ENCODE measurements around the gene LGALS1. TPM values are rescaled to one million over a fixed set of nuclear protein-coding genes. Genes with fewer than 3 reads are reported as not detected.

Gene LGALS1
- total RNA-seq = 2,277 and 6,043 TPM in 2 replicates

DNA sequence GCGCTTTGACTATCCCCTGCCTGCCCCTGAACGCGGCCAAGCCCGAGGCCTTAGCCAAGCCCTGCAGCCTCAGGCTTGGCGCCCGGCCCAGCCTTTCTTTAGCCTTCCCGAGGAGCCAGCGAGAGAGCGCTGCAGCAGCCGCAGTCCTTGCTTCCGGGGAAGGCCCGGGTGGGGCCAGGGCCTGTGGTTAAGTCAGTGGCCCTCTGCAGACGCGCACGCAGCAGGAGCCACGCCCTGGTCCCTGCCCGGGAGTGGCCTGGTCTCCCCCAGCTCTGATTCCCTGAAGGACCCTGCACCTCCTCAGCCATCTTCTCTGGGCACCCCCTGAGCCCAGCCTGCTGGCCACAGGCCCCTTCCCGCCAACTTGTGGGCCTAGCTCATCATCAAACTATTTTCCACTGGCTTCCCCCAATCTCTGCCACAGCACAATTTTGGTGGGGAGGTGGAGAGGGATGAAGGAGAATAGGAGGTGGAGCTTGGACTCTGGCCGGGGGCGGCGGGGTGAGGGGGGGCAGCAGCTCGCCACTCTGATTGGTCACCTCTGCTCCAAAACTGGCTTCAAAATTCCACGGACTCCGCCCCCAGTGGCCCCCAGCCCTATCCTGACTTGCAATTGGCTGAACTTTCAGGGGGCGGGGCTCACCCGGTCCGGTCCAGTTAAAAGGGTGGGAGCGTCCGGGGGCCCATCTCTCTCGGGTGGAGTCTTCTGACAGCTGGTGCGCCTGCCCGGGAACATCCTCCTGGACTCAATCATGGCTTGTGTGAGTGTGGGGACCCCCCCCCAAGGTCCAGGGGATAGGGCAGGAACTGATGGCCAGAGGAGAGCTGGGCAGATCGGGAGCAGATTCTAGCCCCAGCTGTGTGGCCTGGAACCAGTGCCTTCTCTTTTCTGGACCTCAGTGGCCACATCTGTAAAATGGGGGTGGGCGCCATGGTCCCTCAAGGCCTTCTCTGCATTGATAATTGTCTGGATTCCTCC, at the start of gene LGALS1:
TSS of gene LGALS1 (plus strand) at position 686 of the 979 bp plus-strand sequence. CDS start at position 753, 67 bp downstream.

DNA sequence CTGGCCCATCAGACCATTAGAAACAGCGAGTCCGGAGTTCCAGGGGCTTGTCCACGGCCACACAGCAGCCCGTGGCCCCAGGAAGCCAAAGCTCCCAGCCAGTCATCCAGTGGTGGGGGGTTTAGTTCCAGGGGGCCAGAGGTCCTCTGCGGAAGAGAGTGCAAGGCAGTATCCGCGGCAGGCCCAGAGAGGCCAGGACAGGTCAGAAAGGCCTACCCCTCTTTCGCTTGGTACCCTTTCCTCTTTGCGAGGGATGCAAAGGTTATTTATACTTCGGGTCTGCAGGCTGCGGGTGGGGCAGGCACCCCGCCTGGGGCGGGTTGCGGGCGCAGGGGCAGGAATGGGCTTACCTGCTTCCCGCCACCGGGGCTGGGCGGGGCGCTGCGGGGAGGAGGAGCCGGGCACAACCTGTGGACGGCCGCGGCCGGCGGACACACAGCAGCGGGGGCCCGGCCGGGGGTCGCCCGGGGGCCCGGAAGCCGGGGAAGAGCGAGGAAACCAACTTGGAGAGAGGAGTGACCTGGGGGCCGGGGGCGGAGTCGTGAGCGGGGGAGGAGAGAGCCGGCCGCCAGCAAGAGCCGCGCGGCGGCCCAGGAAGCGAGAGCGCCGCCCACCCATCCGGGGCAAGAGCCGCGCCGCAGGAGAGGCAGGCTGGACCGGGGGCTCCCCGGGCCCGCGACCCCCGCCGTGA, 36.2 kb upstream of the LGALS1 start, which contains the start of gene SH3BP1:
TSS of gene SH3BP1 (plus strand) at position 600 of the 691 bp plus-strand sequence. CDS start 119 bp downstream, outside the sequence.

DNA sequence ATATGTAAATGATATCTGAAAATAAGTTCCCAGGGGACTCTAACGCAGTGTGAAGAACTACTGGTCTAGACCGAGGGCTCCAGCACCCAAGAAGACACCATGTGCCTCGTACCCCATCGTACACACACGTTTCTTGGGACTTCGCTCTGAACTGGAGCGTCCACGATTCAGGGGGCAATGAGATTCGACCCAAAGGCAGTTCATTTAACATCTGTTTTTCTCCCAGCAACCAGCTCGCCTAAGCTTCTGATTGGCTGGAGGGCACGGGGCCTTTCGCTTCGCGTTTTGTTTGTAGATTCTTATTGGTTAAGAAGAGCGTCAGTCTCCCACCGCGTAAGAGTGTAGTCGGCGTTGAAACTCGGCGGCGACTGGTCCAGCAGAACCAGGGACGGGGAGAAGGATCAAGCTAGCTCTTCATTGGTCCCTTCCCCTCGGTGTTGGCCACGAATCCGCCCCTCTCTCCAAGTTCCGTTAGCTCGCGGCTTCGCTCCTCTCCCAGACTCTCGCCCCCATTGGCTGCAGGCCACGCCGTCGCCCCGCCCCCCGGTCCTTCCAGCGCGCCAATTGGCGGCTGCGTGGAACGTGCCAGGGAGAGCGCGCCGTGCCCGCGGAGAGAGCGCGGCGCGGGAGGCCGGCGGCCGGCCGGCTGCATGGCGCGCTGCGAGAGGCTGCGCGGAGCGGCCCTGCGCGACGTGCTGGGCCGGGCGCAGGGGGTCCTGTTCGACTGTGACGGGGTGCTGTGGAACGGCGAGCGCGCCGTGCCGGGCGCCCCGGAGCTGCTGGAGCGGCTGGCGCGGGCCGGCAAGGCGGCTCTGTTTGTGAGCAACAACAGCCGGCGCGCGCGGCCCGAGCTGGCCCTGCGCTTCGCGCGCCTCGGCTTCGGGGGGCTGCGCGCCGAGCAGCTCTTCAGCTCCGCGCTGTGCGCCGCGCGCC, 17.0 kb upstream of the LGALS1 start, which contains the start of gene PDXP:
TSS of gene PDXP (plus strand) at position 591 of the 933 bp plus-strand sequence. CDS start at position 651, 60 bp downstream.

DNA sequence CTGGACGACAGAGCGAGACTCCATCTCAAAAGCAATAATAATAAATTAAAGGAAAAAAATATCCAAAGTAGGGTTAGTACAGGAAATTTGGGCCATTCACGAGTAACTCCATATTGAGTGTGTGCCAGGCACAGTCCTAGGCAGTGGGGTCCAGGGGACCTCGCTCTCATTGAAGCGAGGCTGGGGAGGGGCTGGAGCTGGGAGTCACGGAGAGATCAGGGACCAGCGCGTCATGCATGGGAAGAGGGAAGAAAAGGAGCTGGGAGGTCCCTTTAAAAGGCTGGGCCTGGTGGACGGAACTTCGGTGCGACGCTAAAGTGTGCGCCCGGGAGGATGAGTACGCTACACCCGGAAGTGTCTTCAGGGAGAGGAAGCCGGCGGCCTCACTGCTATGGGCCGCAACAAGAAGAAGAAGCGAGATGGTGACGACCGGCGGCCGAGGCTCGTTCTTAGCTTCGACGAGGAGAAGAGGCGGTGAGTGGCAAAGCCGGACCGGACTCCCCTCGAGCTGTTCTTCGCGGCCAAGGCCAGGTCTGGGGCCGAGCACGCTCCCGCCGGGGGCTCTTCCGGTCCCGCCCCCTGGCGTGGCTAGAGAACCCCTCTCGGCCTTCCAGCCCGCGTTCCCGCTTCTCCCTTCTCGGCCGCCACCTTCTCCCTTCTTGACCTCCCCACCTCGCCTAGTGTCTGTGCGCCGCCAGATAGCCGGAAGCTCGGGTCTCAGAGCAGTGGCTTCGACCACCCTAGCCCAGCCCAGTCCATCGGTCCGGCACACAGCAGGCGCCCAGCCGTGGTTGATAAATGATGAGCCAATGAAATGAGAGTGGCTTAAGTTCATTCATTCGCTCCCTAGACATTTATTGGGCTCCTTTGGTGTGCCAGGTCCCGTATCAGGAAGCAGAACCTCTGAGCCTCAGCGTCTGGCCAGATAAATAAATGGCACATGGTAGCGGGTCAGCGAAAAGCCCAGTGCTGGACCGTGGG, 10.9 kb downstream of the LGALS1 start, which contains the start of gene NOL12:
TSS of gene NOL12 (plus strand) at position 342 of the 981 bp plus-strand sequence. CDS start at position 392, 50 bp downstream.

DNA sequence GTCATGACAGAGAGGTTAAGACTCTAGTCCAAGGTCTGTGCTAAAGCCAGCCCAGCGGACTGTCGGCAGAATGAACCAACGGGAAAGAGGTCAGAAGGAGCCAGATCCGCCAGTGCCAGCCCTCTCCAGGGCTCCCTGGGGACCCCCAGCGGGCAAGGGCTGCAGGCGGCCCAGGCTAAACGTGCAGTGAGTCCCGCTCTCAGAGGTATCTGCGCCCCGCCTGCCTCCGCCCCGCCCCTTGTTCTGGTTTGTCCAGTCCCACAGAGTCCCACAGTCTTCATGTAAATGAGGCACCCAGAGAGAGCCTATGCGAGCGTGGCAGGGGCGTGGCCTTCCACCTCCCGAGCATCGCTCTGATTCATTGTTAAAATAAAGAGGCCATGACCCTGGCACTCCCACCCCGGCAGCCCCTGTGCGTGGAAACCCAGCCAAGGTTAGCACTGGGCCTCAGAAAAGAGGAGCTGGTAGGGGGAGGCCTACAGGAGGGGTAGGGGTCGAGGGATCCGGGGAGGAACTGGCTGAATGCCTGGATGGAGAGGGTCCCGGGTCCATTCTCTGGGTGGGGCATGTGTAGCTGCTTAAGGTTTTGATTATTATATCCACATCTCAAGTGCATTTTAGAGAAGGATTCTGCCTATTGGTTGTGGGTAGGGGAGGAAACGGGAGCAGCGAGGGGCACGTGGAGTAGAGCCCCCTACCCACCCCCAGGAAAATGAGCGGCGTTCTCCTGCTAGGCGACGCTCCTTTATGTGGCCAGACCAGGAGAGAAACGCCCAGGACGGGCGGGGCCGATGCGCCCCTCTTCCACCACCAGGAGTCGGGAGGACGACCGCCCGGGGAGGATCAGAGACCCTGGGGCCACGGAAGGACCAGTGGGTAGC, 21.5 kb downstream of the LGALS1 start, which contains the start of gene TRIOBP:
TSS of gene TRIOBP (plus strand) at position 392 of the 881 bp plus-strand sequence. CDS start 4,318 bp downstream, outside the sequence.

Other genes with a start within 250 kb of the LGALS1 start
- 0.59 and 0.74 TPM in 2 replicates for gene ELFN2, start 248.2 kb upstream of the LGALS1 start, total RNA-seq
- gene MFNG, start 189.3 kb upstream of the LGALS1 start, total RNA-seq = 0.28 and 0.59 TPM in 2 replicates
- 2.1 and 7.5 TPM in 2 replicates for gene CARD10, start 156.2 kb upstream of the LGALS1 start, total RNA-seq
- gene CDC42EP1, start 115.2 kb upstream of the LGALS1 start, total RNA-seq = 18.1 and 29.2 TPM in 2 replicates
- not detected in 2 replicates for gene LGALS2, start 95.5 kb upstream of the LGALS1 start, total RNA-seq
- 41.9 and 70.4 TPM in 2 replicates for gene GGA1, start 66.8 kb upstream of the LGALS1 start, total RNA-seq
- gene SH3BP1, start 36.0 kb upstream of the LGALS1 start, total RNA-seq = 46.5 and 47.5 TPM in 2 replicates
- 13.7 and 15.0 TPM in 2 replicates for gene PDXP, start 16.9 kb upstream of the LGALS1 start, total RNA-seq
- 10.7 and 18.0 TPM in 2 replicates for gene NOL12, start 10.7 kb downstream of the LGALS1 start, total RNA-seq
- 160 and 222 TPM in 2 replicates for gene TRIOBP, start 21.4 kb downstream of the LGALS1 start, total RNA-seq
- gene GCAT, start 132.3 kb downstream of the LGALS1 start, total RNA-seq = 29.5 and 48.7 TPM in 2 replicates
- gene GALR3, start 147.7 kb downstream of the LGALS1 start, total RNA-seq = not detected in 2 replicates
- 24.8 and 25.2 TPM in 2 replicates for gene ANKRD54, start 168.7 kb downstream of the LGALS1 start, total RNA-seq
- 295 and 311 TPM in 2 replicates for gene EIF3L, start 173.8 kb downstream of the LGALS1 start, total RNA-seq
- gene MICALL1, start 230.7 kb downstream of the LGALS1 start, total RNA-seq = 23.2 and 51.8 TPM in 2 replicates